WTC11 (cell line): Measurements from ENCODE around the gene ANAPC7. TPM values are rescaled to one million over a fixed set of nuclear protein-coding genes. Genes with fewer than 3 reads are reported as not detected.

Experiments
- ATAC-seq: fragments of 200-7000 bp; cut with Tn5 transposase; 2 replicates; pipeline ENCODE4 v1.10.0; 2021; ENCODE audit warnings: mild to moderate bottlenecking, moderate library complexity
- CTCF ChIA-PET: fragments of 300-600 bp; sonication (Branson Sonifier 250); formaldehyde crosslinking; loops from one replicate; lab custom pipeline; 2021; ENCODE audit warnings: antibody characterized with exemption; lab: Charles Lee
- POLR2A ChIA-PET: fragments of 350-600 bp; sonication (Branson Sonifier 250); formaldehyde crosslinking; loops from one replicate; lab custom pipeline; 2021; ENCODE audit warnings: antibody characterized with exemption; lab: Charles Lee
- DNase-seq: peaks from one replicate; pipeline ENCODE4 v3.0.0; 2021; ENCODE audit warnings: low spot score
- H3K27ac Mint-ChIP-seq: 2 replicates; pipeline ENCODE4 v1.8.0; 2021; ENCODE audit warnings: mixed read lengths
- H3K27me3 Mint-ChIP-seq: 2 replicates; pipeline ENCODE4 v1.8.0; 2021; ENCODE audit warnings: low read depth, mild to moderate bottlenecking, moderate library complexity, mixed read lengths
- H3K36me3 Mint-ChIP-seq: 2 replicates; pipeline ENCODE4 v1.8.0; 2021; ENCODE audit warnings: mixed read lengths
- H3K4me1 Mint-ChIP-seq: 2 replicates; pipeline ENCODE4 v1.8.0; 2022; ENCODE audit warnings: mixed read lengths
- H3K4me3 Mint-ChIP-seq: 2 replicates; pipeline ENCODE4 v1.8.0; 2021; ENCODE audit warnings: mild to moderate bottlenecking, moderate library complexity, mixed read lengths
- H3K9me3 Mint-ChIP-seq: 2 replicates; pipeline ENCODE4 v1.8.0; 2021; ENCODE audit warnings: mixed read lengths
- AR ChIP-seq: fragments of 250-450 bp; sonication (Bioruptor Pico); IDR thresholded peaks from 2 replicates; pipeline ENCODE4 v1.9.0; 2021; ENCODE audit warnings: mild to moderate bottlenecking
- ATF3 ChIP-seq: sonication (generic); formaldehyde crosslinking; conservative IDR thresholded peaks from 2 replicates; pipeline ENCODE4 v1.8.1; 2022; ENCODE audit warnings: mild to moderate bottlenecking, missing genetic modification reagents
- ATF6 ChIP-seq: sonication (generic); formaldehyde crosslinking; IDR thresholded peaks from 2 replicates; pipeline ENCODE4 v1.8.1; 2023; ENCODE audit warnings: mild to moderate bottlenecking, missing genetic modification reagents
- CDX4 ChIP-seq: fragments of 250-450 bp; sonication (Bioruptor Pico); IDR thresholded peaks from 2 replicates; pipeline ENCODE4 v1.9.0; 2021; ENCODE audit warnings: moderate library complexity, mild to moderate bottlenecking, inconsistent platforms, borderline replicate concordance
- CREB1 ChIP-seq: sonication (generic); formaldehyde crosslinking; IDR thresholded peaks from 2 replicates; pipeline ENCODE4 v1.8.0; 2023; ENCODE audit warnings: mild to moderate bottlenecking, missing genetic modification reagents
- GTF2I ChIP-seq: fragments of 250-450 bp; sonication (Bioruptor Pico); conservative IDR thresholded peaks from 2 replicates; pipeline ENCODE4 v1.4.0; 2021; ENCODE audit warnings: mild to moderate bottlenecking
- IRF1 ChIP-seq: sonication (generic); formaldehyde crosslinking; IDR thresholded peaks from 2 replicates; pipeline ENCODE4 v1.8.0; 2023; ENCODE audit warnings: missing genetic modification reagents
- KAT7 ChIP-seq: sonication (generic); formaldehyde crosslinking; IDR thresholded peaks from 2 replicates; pipeline ENCODE4 v1.8.1; 2023; ENCODE audit warnings: missing genetic modification reagents, mild to moderate bottlenecking, borderline replicate concordance
- RORB ChIP-seq: fragments of 250-450 bp; sonication (Bioruptor Pico); IDR thresholded peaks from 2 replicates; pipeline ENCODE4 v1.9.0; 2021; ENCODE audit warnings: mild to moderate bottlenecking
- SMAD3 ChIP-seq: sonication (generic); formaldehyde crosslinking; IDR thresholded peaks from 2 replicates; pipeline ENCODE4 v1.8.0; 2022; ENCODE audit warnings: missing genetic modification reagents, mild to moderate bottlenecking, borderline replicate concordance
- SP1 ChIP-seq: sonication (generic); formaldehyde crosslinking; conservative IDR thresholded peaks from 2 replicates; pipeline ENCODE4 v1.8.1; 2022; ENCODE audit warnings: missing genetic modification reagents
- TEAD4 ChIP-seq: sonication (generic); formaldehyde crosslinking; IDR thresholded peaks from 2 replicates; pipeline ENCODE4 v1.8.0; 2022; ENCODE audit warnings: mild to moderate bottlenecking, missing genetic modification reagents
- USF1 ChIP-seq: sonication (generic); formaldehyde crosslinking; IDR thresholded peaks from 2 replicates; pipeline ENCODE4 v1.8.0; 2022; ENCODE audit warnings: mild to moderate bottlenecking, missing genetic modification reagents
- ZNF317 ChIP-seq: sonication (generic); formaldehyde crosslinking; IDR thresholded peaks from 2 replicates; pipeline ENCODE4 v1.8.1; 2023; ENCODE audit warnings: low read depth, mild to moderate bottlenecking, moderate library complexity, missing genetic modification reagents, borderline replicate concordance
- ZNF396 ChIP-seq: fragments of 250-450 bp; sonication (Bioruptor Pico); IDR thresholded peaks from 2 replicates; pipeline ENCODE4 v1.8.0; 2021; ENCODE audit warnings: mild to moderate bottlenecking, moderate library complexity, borderline replicate concordance
- ZNF423 ChIP-seq: fragments of 250-450 bp; sonication (Bioruptor Pico); IDR thresholded peaks from 2 replicates; pipeline ENCODE4 v2.1.2; 2022; ENCODE audit warnings: mild to moderate bottlenecking, moderate library complexity
- ZNF425 ChIP-seq: fragments of 250-450 bp; sonication (Bioruptor Pico); conservative IDR thresholded peaks from 2 replicates; pipeline ENCODE4 v1.9.0; 2021; ENCODE audit warnings: mild to moderate bottlenecking
- ZSCAN18 ChIP-seq: fragments of 250-450 bp; sonication (Bioruptor Pico); IDR thresholded peaks from 2 replicates; pipeline ENCODE4 v2.1.2; 2022; ENCODE audit warnings: mild to moderate bottlenecking, moderate library complexity
- total RNA-seq: library from RNA; stranded (reverse); gene quantifications from 3 replicates; pipeline ENCODE4 v1.2.3, GENCODE V29; 2021

ANAPC7 gene
- total RNA-seq, 1 experiment from 2014 or later: 93.4 TPM

GRCh38 chr12:110366321-110367142 lies 37.0 kb downstream of the ANAPC7 start:
- TF ChIP-seq CDX4 (CRISPR knock-in tag) (no peak), ZNF425 (CRISPR knock-in tag) (no peak), ZNF396 (CRISPR knock-in tag) (no peak), ZNF423 (no peak), ATF3 (CRISPR knock-in tag) (no peak), ZSCAN18 (CRISPR knock-in tag) (no peak), ATF6 (no peak), RORB (CRISPR knock-in tag) (no peak)
- Mint-ChIP-seq H3K9me3 (no peaks in the 10 kb centered on the region), H3K4me3 (no peak overlapping the region), H3K27me3 (no peaks in the 10 kb centered on the region), H3K4me1 (no peaks in the 10 kb centered on the region), H3K36me3 (no peaks in the 10 kb centered on the region; the same call in 1 of the 2 replicates), H3K27ac (no peak overlapping the region)
- POLR2A ChIA-PET: no interaction called here
- DNase-seq (no peak), ATAC-seq (peak; percentile 9; the same call in 1 of the 2 replicates)
- CTCF ChIA-PET: interaction anchor here (0.6 to 4.5 kb wide), 3 partner anchors 11 to 65 kb away, joined by 3 to 29 read pairs (median 4); no protein-coding TSS in a partner anchor

GRCh38 chr12:110365489-110366320 lies 37.8 kb downstream of the ANAPC7 start:
- H3K4me3 Mint-ChIP-seq: no peak overlapping the region
- no peak overlapping the region for H3K27ac Mint-ChIP-seq
- no peak for DNase-seq
- ChIA-PET POLR2A (no interaction called here), CTCF (interaction anchor here (0.6 to 4.5 kb wide), 2 partner anchors 14 to 65 kb away, joined by 4 to 29 read pairs; no protein-coding TSS in a partner anchor)
- H3K36me3 Mint-ChIP-seq: no peaks in the 10 kb centered on the region; the same call in 1 of the 2 replicates
- H3K27me3 Mint-ChIP-seq: no peaks in the 10 kb centered on the region
- no peak; the same call in 1 of the 2 replicates for ATAC-seq
- H3K9me3 Mint-ChIP-seq: no peaks in the 10 kb centered on the region
- H3K4me1 Mint-ChIP-seq: no peaks in the 10 kb centered on the region
- TF ChIP-seq AR (CRISPR knock-in tag): no peak
- TF ChIP-seq ATF6: no peak
- TF ChIP-seq IRF1 (CRISPR knock-in tag): no peak
- no peak for TF ChIP-seq TEAD4 (CRISPR knock-in tag)
- no peak for TF ChIP-seq USF1 (CRISPR knock-in tag)
- no peak for TF ChIP-seq GTF2I
- TF ChIP-seq SMAD3 (CRISPR knock-in tag): no peak
- no peak for TF ChIP-seq SP1 (CRISPR knock-in tag)
- no peak for TF ChIP-seq KAT7 (CRISPR knock-in tag)
- no peak for TF ChIP-seq CREB1 (CRISPR knock-in tag)
- no peak for TF ChIP-seq ZNF317
